HUDEP-2 (cell line): ENCODE results near the gene STK35.
"Not testable (repeated sequence)": the region's sequence is repeated elsewhere in the genome, so short reads cannot be mapped to it uniquely, and the experiment has no call there.

ENCODE experiments used
- DNase-seq, 76 experiments: peaks; one replicate each; lab custom pipeline; 2025; ENCODE audit not compliant: unreplicated experiment in 76 of 76; lab: John Stamatoyannopoulos, UW

Gene STK35

DNA sequence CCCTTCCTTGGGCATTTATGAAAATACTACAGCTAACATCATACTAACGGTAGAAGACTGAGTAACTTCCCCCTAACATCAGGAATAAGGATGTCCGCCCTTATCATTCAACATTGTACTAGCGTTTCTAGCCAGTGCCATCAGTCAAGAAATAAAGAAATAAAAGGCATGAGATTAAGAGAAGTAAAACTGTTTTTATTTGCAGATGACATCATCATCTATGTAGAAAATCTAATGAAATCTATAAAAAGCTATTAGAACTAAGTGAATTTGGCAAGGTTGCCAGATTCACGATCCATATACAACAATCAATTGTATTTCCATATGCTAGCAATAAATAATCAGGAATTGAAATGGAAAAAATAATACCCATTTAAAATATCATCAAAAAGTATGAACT, 54.6 kb downstream of the STK35 start:
- no peak for DNase-seq

DNA sequence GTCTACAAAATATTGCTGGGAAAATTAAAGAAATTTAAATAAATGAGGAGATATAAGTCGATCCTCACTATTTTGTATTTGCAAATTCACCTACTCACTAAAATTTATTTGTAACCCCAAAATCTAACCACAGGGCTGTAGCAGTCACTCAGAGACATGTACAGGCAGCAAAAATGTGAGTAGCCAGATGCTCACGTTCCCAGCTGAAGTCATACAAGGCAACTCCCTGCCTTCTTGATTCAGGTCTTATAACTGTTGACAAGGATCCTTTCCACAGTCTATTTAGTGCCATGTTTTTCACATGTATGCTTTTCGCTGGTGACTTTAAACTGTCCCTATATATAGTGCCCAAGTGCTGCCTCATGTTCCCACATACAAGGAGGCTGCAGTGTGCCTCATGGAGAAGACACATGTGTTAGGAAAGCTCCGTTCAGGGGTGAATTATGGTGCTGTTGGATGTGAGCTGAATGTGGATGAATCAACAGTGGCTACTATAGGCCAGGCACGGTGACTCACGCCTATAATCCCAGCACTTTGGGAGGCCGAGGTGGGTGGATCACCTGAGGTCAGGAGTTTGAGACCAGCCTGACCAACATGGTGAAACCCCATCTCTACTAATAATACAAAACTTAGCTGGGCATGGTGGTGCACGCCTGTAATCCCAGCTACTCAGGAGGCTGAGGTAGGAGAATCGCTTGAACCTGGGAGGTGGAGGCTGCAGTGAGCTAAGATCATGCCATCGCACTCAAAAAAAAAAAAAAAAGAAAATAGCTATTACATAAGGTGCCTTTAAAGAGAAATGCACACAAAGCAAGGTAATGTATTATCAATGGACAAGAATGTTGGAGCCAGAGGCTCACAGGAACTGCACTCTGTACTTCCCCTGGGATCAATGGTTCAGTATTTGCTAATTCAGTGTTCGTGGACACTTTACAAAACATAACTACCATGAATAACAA, 55.3 kb downstream of the STK35 start:
- no peak for DNase-seq

DNA sequence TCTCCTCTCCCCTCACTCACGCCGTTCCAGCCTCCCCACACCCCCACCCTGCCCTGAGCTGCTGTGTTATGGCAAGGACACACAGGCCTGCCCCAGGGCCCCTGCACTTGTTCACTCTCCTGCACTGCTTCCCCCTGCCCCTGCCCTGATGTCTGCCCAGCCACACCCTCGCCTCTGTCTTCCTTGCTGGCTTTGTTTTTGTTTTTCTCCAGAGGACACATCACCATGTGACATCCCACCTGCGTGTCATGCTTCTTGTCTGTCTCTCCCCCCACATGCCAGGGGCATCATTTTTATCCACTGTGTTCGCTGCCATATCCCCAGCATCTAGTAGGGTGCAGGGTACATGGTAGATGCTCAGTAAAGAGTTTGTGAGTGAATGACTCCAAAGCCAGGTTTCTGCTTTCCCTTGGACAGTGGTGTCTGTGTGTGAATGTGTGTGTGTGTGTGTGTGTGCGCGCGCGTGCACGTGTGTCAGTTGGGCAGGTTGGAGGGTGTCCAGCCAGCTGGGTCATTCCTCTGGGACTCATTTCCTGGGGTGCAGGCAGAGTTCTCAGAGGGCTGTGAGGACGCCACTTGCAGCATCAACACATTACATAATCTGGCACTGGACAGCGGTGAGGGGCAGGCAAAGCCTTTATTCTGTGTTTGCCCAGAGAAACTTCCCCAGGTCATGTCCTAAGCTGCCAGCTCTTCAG, 60.6 kb downstream of the STK35 start:
- DNase-seq, result no peak

DNA sequence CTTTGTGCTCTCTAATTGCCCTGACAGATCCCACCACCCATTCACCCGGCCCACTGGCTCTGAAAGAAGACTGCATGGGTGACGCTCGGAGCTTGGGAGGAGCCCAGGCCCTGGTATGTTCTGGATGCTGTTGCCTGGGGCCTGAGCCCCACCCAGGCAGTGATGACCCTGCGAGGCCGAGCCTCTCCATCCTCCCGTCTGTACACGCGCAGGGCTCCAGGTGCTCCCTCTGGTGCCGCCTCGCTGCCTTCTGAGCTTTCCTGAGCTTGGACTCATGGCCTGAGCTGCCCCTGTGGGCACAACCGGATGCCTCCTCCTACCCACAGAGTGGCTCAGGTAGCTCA, 61.2 kb downstream of the STK35 start:
- DNase-seq, result no peak

DNA sequence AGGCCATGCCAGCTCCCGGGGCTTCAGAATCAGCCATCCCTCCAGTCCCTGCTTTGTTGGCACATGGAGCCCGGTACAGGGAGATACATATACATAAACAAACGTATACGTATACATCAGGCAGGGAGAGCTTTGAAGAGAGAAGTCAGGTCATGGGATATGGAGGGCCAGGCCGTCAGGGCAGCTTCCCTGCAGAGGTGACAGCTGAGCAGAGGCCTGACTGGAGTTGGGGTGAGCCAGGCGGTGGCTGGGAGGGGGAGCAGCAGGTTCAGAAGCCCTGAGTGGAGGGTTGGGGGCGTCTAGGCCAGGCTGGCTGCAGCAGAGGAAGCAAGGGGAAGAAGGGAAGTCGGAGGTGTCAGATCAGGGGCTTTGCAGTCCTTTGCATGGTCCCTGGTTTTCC, 61.7 kb downstream of the STK35 start:
- no peak for DNase-seq

DNA sequence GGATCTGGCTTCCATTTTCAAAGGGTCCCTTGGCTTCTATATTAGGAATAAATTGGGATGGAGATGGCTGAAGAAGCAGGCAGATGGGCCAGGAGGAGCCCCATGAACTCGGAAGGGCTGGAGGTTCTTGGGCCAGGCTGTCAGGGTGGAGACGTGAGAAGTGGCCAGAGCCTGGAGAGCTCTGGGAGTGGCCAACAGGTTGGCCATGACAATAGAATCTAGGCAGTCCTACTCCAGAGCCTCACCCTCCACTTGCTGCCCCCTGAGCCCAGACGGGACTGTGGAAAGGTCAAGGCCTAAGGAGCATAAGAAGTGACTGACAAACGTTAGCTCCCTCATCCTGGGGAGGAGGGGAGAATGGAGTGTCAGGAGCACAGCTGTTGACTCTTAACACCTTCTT, 62.1 kb downstream of the STK35 start:
- DNase-seq, result no peak

DNA sequence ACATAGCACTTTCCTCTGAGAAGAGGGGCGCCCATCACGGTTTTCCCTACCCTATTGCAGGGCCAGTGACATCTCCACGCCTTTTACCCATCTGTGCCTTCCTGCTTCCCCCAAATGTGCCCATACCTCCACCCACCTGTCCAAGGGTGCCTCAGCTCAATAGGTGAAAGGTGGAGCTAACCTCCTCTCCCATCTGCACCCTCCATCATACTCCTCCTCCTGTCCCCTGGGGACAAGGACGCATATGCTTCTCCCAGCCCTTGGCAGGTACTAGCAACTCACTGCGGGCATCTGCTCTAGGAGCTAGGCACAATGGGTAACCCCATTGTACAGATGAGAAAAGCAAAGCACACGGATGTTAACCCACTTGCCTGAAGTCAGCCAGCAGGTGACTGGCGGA, 62.8 kb downstream of the STK35 start:
- DNase-seq, result no peak

DNA sequence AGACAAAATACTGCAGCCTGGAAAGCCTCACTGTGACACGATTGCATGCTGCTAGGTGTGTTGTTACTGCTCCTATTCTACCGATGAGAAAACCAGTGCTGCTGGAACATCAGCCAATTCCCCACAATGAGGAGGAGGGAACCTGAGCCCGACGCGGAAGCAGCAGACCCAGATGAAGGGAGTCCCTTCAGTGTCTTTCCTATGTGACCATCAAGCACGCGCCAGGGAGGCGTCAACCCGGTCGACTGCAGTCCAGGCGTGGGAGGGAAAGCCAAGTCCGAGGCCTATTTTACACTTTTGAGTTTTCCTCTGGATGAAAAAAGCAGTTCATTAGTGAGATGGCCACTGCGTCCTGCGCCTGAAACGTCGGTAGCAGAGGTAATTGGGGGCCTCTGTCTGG, 63.3 kb downstream of the STK35 start:
- DNase-seq, result no peak

DNA sequence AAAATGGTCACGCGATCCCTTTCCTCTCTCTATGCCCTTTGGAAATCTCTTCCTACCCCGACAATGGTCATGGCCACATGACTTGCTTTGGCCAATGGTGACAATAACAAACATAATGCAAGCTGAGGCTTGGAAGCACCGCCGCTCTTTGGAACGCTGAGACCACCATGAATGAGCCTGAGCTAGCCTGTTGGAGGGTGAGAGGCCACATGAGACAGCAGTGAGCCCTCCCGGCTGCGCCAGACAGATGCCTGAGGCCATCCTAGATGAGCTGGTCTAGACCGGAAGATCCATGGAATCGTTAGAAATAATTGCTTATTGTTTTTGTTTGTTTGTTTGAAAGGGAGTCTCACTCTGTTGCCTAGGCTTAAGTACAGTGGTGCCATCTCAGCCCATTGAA, 64.2 kb downstream of the STK35 start:
- DNase-seq, result no peak

DNA sequence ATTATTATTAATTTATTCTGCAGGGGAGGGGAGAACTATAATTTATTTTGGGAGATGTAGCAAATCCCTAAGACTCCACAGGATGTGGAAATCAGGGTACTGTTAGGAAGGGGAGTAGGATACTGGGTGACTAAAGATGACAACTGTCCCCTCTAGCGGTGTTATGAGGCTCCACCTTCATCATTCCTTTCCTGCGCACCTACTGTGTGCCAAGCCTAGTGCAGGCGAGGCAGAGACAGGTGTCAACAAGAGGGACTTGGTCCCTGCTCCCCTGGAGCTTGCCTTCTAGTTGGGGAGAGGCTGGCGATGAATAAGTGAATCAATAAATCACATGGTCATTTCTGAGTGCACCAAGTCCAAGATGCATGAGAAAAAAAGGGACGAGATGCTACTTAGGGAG, 65.5 kb downstream of the STK35 start:
- no peak for DNase-seq

DNA sequence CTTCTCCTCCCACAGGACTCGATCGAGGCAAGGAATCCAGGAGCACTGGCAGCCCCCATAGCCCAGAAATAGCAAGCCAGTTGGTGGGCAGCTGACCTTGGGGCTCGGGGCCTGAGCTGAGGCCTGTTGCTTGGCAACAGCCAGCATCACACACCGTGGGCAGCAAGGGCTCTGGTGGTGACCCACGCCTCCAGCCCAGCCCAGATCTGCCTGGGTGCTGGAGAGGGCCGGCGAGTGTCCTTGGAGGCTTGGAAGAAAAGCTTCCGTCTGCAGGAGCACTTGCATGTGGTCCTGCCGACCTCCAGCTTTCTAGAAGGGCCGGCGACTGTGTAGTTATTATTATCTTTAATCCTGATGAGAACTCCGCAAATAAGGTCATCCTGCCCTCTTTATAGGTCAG, 67.3 kb downstream of the STK35 start:
- no peak for DNase-seq

DNA sequence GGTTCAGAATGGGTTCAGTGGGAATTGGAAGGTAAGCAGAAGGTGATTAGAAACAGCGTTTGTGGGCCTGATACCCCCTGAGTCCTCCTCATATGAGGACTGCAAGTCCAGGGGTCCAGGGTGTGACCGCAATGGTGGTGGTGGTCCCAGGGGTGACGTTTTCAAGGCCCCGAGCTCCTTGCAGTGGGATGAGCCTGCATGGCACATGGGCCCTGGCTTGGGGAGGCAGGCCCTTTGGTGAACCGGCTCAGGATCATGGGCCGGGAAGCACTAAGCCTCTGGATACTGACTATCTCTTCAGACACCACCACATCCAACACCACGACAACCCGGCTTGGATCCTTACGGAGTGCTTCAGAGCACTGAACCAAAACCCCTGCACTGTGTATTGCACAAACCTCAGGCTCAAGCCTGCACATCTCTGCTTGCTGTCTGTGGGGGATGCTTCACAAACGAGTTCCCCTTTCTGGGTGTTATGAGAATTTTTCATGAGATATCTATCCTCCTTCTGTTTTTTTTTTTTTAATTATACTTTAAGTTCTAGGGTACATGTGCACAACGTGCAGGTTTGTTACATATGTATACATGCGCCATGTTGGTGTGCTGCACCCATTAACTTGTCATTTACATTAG, 67.9 kb downstream of the STK35 start:
- DNase-seq, result no peak

DNA sequence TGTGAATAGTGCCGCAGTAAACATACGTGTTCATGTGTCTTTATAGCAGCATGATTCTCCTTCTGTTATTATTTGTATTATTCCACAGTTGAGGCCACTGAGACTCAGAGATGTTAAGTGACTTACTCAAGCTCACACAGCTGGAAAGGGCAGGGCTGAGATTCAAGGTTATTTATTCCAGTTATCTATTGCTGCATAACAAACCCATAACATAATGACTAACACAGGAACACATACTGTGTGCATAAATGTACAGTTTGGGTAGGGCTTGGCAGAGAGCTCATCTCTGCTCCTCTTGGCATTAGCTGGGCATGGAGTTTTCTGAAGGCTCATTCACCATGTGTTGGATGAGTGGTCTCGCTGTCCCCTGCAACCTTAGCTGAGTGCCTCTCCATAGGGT, 68.8 kb downstream of the STK35 start:
- no peak for DNase-seq

DNA sequence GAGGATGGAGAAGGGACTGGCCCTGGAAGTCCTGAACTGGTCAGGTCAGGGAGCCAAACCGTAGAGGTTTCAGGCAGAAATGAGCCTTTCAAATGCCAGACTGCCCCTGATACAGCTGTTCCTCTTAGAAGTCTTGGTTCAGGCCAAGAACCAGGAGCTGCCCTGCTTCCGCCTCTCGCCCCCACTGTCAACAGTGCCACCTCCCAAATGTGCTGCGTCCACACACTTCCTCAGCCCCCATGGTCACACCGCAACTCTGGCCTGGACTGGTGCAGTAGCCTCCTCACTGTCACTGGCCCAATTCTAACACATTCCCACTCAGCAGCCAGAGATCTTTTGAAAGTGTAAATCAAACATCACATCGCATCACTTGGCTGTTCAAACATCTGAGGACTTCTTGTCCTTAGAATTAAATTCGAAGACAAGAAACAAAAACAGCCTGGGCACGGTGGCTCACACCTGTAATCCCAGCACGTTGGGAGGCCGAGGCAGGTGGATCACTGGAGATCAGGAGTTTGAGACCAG, 69.7 kb downstream of the STK35 start:
- DNase-seq, result no peak

DNA sequence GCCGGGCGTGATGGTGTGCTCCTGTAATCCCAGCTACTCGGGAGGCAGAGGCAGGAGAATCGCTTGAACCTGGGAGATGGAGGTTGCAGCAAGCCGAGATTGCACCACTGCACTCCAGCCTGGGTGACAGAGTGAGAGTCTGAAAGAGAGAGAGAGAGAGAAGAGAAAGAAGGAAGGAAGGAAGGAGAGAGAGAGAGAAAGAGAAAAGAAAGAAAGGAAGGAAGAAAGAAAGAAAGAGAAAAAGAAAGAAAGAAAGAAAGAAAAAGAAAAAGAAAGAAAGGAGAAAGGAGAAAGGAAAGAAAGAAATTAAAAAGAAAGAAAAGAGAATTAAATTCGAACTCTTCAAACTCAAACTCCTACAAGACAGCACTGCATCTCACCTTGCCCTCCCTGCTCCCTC, 70.2 kb downstream of the STK35 start:
- not testable (repeated sequence) for DNase-seq

DNA sequence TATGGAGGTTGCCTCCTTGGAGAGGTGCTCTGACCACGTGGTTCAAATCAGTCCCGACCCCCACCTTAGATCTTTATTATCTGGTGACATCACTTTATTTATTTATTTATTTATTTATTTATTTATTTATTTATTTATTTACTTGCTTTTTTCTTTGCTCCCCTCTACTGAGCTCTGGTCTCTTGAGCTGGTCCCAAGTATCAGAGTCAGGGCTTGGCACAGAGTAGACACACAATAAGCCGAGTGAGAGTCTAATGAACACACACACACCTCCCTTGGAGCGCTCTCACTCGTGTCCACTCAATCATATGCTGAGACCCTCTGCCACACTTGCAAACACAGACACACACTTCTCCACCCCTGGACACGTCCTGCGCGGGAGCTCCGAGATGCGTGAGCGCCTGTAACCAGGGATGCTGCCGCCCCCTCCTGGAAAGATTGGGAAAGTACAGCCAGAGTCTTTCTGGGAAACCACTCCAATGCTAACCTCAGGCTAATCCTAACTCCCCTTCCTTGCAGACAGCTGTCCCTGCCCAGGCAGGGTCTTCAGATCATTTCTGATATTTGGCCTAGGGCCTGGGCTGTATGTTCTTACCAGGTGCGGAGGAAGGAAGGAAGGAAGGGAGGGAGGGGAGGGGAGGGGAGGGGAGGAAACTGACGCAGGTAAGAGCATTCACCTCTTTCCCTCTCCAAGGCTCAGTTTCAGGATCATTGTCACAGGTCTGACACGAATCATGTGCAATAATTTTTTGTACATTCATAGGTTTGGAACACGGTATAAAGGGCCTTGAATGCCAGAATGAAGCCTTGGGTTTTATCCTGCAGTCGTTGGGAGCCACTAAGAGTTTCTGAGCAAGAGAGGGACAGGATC, 70.9 kb downstream of the STK35 start:
- peak in 53 of 76 experiments; percentile 0 to 53 (median 23) for DNase-seq

DNA sequence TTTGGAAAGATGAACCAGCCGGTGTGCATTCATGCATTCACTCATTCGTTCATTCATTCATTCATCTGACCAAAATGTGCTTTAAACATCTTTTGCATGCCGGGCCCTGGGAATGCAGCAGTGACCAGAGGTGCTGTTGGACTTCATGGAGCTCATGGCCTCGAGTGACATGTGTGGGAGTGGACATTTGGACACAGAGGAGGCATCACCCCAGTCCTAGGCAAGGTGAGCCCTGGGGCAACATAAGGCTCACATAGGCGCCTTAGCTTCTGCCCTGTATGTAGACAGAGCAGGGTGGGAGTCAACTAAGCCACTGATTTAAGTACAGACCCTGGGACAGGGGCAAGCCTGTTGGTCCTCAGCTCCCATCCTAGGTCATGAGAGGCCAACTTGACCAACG, 71.6 kb downstream of the STK35 start:
- no peak for DNase-seq

DNA sequence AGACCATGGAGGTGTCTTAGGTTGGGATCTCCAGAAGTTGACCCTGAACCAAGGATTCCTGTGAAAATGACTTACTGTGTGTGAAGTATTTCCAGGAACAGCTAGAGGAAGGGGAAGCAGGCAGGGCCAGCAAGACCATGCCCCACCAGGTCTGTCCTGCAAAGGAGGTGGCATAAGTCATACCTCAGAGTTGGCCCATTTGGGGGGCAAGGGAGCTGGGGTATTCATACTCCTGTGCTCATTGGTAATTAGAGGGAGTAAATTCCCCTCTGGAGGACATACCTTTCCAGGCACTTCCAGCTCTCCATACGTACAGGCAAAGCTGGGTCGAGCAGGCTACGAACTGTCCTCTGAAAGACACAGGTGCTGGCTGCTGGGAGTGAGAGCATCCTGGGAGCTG, 72.4 kb downstream of the STK35 start:
- DNase-seq, result no peak

DNA sequence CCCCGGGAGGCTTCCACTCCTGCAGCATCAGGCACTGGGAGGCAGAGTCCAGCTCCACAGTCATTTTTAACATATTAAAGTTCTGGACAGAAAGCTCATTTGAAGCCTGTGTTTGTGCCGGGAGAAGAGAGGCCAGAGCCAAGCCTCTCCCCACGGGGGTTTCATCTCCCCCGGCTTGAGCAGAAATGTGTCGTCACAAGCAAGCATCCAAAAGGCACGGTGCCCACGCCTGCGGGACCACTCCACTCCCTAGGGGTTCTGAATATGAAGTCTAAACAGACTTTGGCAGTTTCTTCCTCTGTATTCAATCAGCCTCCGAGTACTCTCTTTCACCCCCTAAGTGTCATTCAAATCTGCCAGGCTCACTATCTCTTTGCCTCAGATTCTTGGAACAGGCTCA, 75.3 kb downstream of the STK35 start:
- no peak for DNase-seq
